Stimulated activated CD4-positive, alpha-beta T cell treated with anti-CD3 and anti-CD28 coated beads, Interleukin-15, amount 100 ng/mL, for 48 hours (primary cell): ENCODE results near the gene PRDM2.

Experiments used
- DNase-seq, 2 donors: peaks; one replicate each; pipeline ENCODE4 v3.0.0-alpha.2; 2020; ENCODE audit warnings: low read depth in 2 of 2

The PRDM2 gene

GRCh38 chr1:13838236-13838635 lies 138.2 kb downstream of the PRDM2 start:
- DNase-seq = no peak

- DNase-seq = no peak
These were observed 142.5 kb downstream of the PRDM2 start for GRCh38 chr1:13842497-13842896.

GRCh38 chr1:13851726-13852125 lies 151.7 kb downstream of the PRDM2 start:
- no peak for DNase-seq

GRCh38 chr1:13855554-13855953 lies 155.6 kb downstream of the PRDM2 start:
- no peak for DNase-seq

GRCh38 chr1:13860031-13860430 lies 160.0 kb downstream of the PRDM2 start:
- DNase-seq = no peak

- no peak for DNase-seq
These were observed 164.8 kb downstream of the PRDM2 start for GRCh38 chr1:13864760-13865159.

GRCh38 chr1:13865851-13866250 lies 165.9 kb downstream of the PRDM2 start:
- no peak for DNase-seq

GRCh38 chr1:13867603-13868002 lies 167.6 kb downstream of the PRDM2 start:
- no peak for DNase-seq

- DNase-seq = no peak
These were observed 169.3 kb downstream of the PRDM2 start for GRCh38 chr1:13869172-13869797.

GRCh38 chr1:13871413-13871812 lies 171.4 kb downstream of the PRDM2 start:
- no peak for DNase-seq

- no peak for DNase-seq
These were observed 171.9 kb downstream of the PRDM2 start for GRCh38 chr1:13871886-13872285.

GRCh38 chr1:13873032-13873431 lies 173.0 kb downstream of the PRDM2 start:
- DNase-seq = no peak
